IMR-90 (cell line): ENCODE data around the gene RUNDC3A. TPM values are rescaled to one million over a fixed set of nuclear protein-coding genes. Genes with fewer than 3 reads are reported as not detected.

Source experiments
- ATAC-seq: fragments of 200-7000 bp; cut with Tn5 transposase; 2 replicates; pipeline ENCODE4 v1.9.1; 2020; ENCODE audit warnings: low read depth, mild to moderate bottlenecking, moderate library complexity
- BruUV-seq: library from RNA; stranded (reverse); fragments of 400-500 nt; replicated peaks from 2 replicates; lab custom pipeline; 2021; lab: Mats Ljungman, UMichigan
- CTCF ChIA-PET: fragments of 300-600 bp; formaldehyde crosslinking; extraction: SDS; loops from one replicate; lab custom pipeline; 2021; ENCODE audit warnings: antibody characterized with exemption; lab: Yijun Ruan, JAX
- POLR2A ChIA-PET: fragments of 300-600 bp; sonication (Branson Sonifier 250); formaldehyde crosslinking; loops from one replicate; lab custom pipeline; 2022; ENCODE audit warnings: antibody characterized with exemption; ENCODE audit not compliant: unreplicated experiment; lab: Charles Lee
- DNase-seq: peaks from one replicate; pipeline ENCODE4 v3.0.0; 2013
- H2AFZ ChIP-seq: replicated peaks from 2 replicates; pipeline ENCODE3; 2013; ENCODE audit warnings: low read length, mild to moderate bottlenecking; ENCODE audit not compliant: poor library complexity
- H2AK5ac ChIP-seq: 2 replicates; pipeline ENCODE4 v1.6.1; 2013; ENCODE audit warnings: low read depth, low read length, inconsistent platforms
- H2AK9ac ChIP-seq: replicated peaks from 2 replicates; pipeline ENCODE3; 2013; ENCODE audit warnings: mild to moderate bottlenecking, low read depth, low read length, moderate library complexity; ENCODE audit not compliant: poor library complexity
- H2BK120ac ChIP-seq: 2 replicates; pipeline ENCODE4 v1.6.1; 2013; ENCODE audit warnings: low read depth, low read length, inconsistent platforms
- H2BK15ac ChIP-seq: 3 replicates; pipeline ENCODE4 v1.6.1; 2013; ENCODE audit warnings: low read depth, low read length, inconsistent platforms
- H2BK20ac ChIP-seq: 2 replicates; pipeline ENCODE4 v1.6.1; 2013; ENCODE audit warnings: low read depth, mild to moderate bottlenecking, inconsistent platforms, low read length, moderate library complexity
- H2BK5ac ChIP-seq: 2 replicates; pipeline ENCODE4 v1.6.1; 2013; ENCODE audit warnings: mild to moderate bottlenecking, low read depth, low read length, inconsistent platforms; ENCODE audit not compliant: poor library complexity, severe bottlenecking
- H3K14ac ChIP-seq: replicated peaks from 2 replicates; pipeline ENCODE4 v1.6.1; 2013; ENCODE audit warnings: low read depth, low read length, inconsistent platforms
- H3K18ac ChIP-seq: 2 replicates; pipeline ENCODE4 v1.6.1; 2013; ENCODE audit warnings: low read depth, low read length, control low read depth
- H3K23ac ChIP-seq: 2 replicates; pipeline ENCODE4 v1.6.1; 2013; ENCODE audit warnings: low read depth, low read length, inconsistent platforms
- H3K27ac ChIP-seq: 2 replicates; pipeline ENCODE4 v1.5.1; 2013; ENCODE audit warnings: mild to moderate bottlenecking, control low read depth, low read length; ENCODE audit not compliant: insufficient read depth
- H3K27me3 ChIP-seq: 2 replicates; pipeline ENCODE4 v1.6.1; 2013; ENCODE audit warnings: low read length; ENCODE audit not compliant: control insufficient read depth, insufficient read depth
- H3K36me3 ChIP-seq: 2 replicates; pipeline ENCODE4 v1.6.1; 2013; ENCODE audit warnings: low read length, mixed read lengths; ENCODE audit not compliant: control insufficient read depth, insufficient read depth
- H3K4ac ChIP-seq: 2 replicates; pipeline ENCODE4 v1.6.1; 2013; ENCODE audit warnings: low read depth, low read length, inconsistent platforms
- H3K4me1 ChIP-seq: 2 replicates; pipeline ENCODE4 v1.6.1; 2013; ENCODE audit warnings: low read length, mixed read lengths; ENCODE audit not compliant: control insufficient read depth, insufficient read depth
- H3K4me2 ChIP-seq: 2 replicates; pipeline ENCODE4 v1.6.1; 2013; ENCODE audit warnings: low read depth, mild to moderate bottlenecking, control low read depth, low read length, moderate library complexity
- H3K4me3 ChIP-seq: 2 replicates; pipeline ENCODE4 v1.5.1; 2013; ENCODE audit warnings: low read depth, mild to moderate bottlenecking, control low read depth, low read length, moderate library complexity; ENCODE audit not compliant: insufficient read depth
- H3K56ac ChIP-seq: 2 replicates; pipeline ENCODE4 v1.6.1; 2013; ENCODE audit warnings: low read length, inconsistent platforms; ENCODE audit not compliant: insufficient read depth; ENCODE audit errors: extremely low read depth
- H3K79me1 ChIP-seq, 2 experiments: 2 replicates each; pipeline ENCODE4 v1.6.1; 2013; ENCODE audit warnings: low read length in 2 of 2, inconsistent platforms in 1 of 2, low read depth in 1 of 2
- H3K9ac ChIP-seq: 2 replicates; pipeline ENCODE4 v1.6.1; 2013; ENCODE audit warnings: low read depth, low read length, control low read depth
- H3K9me1 ChIP-seq: 2 replicates; pipeline ENCODE4 v1.6.1; 2013; ENCODE audit warnings: low read length, inconsistent platforms; ENCODE audit not compliant: insufficient read depth
- H3K9me3 ChIP-seq: 2 replicates; pipeline ENCODE4 v1.6.1; 2013; ENCODE audit warnings: low read length; ENCODE audit not compliant: control insufficient read depth, insufficient read depth
- H4K20me1 ChIP-seq: 2 replicates; pipeline ENCODE4 v1.6.1; 2013; ENCODE audit warnings: low read length, inconsistent platforms; ENCODE audit not compliant: insufficient read depth
- H4K5ac ChIP-seq: 2 replicates; pipeline ENCODE4 v1.6.1; 2013; ENCODE audit warnings: mild to moderate bottlenecking, low read depth, low read length, control low read depth
- H4K8ac ChIP-seq, 2 experiments: 2 replicates each; pipeline ENCODE4 v1.6.1; 2013; ENCODE audit warnings: low read depth in 2 of 2, low read length in 2 of 2, control low read depth in 1 of 2, inconsistent platforms in 1 of 2
- H4K91ac ChIP-seq: 2 replicates; pipeline ENCODE4 v1.6.1; 2013; ENCODE audit warnings: low read depth, low read length, inconsistent platforms; ENCODE audit not compliant: insufficient read depth
- BHLHE40 ChIP-seq: fragments of 150-350 bp; IDR thresholded peaks from 2 replicates; pipeline ENCODE4 v1.6.1; 2016; ENCODE audit warnings: mild to moderate bottlenecking, low read depth, low read length
- CEBPB ChIP-seq: IDR thresholded peaks from 2 replicates; pipeline ENCODE4 v1.6.1; 2012; ENCODE audit warnings: low read depth, low read length, improper control_type of control experiment
- CHD1 ChIP-seq: IDR thresholded peaks from 2 replicates; pipeline ENCODE4 v1.6.1; 2012; ENCODE audit warnings: low read depth, low read length, improper control_type of control experiment
- CTCF ChIP-seq: conservative IDR thresholded peaks from 2 replicates; pipeline ENCODE4 v1.5.1; 2012; ENCODE audit warnings: mild to moderate bottlenecking, low read depth, low read length, improper control_type of control experiment
- ELK1 ChIP-seq: fragments of 150-350 bp; IDR thresholded peaks from 2 replicates; pipeline ENCODE4 v1.6.1; 2016; ENCODE audit warnings: low read depth, mild to moderate bottlenecking, low read length, moderate library complexity, borderline replicate concordance
- FOS ChIP-seq: fragments of 150-350 bp; IDR thresholded peaks from 2 replicates; pipeline ENCODE4 v1.6.1; 2016; ENCODE audit warnings: low read depth, low read length
- MAFK ChIP-seq: IDR thresholded peaks from 2 replicates; pipeline ENCODE4 v1.6.1; 2012; ENCODE audit warnings: low read depth, low read length, improper control_type of control experiment
- MAZ ChIP-seq: IDR thresholded peaks from 2 replicates; pipeline ENCODE4 v1.6.1; 2012; ENCODE audit warnings: low read depth, mild to moderate bottlenecking, low read length, improper control_type of control experiment, moderate library complexity, borderline replicate concordance
- MXI1 ChIP-seq: IDR thresholded peaks from 2 replicates; pipeline ENCODE4 v1.6.1; 2012; ENCODE audit warnings: low read depth, mild to moderate bottlenecking, low read length, moderate library complexity, borderline replicate concordance
- NFE2L2 ChIP-seq: fragments of 150-350 bp; IDR thresholded peaks from 2 replicates; pipeline ENCODE4 v1.6.1; 2016; ENCODE audit warnings: low read depth, mild to moderate bottlenecking, low read length
- POLR2A ChIP-seq: IDR thresholded peaks from 2 replicates; pipeline ENCODE4 v1.6.1; 2012; ENCODE audit warnings: mild to moderate bottlenecking, low read depth, low read length
- RAD21 ChIP-seq: IDR thresholded peaks from 2 replicates; pipeline ENCODE4 v1.6.1; 2012; ENCODE audit warnings: low read length, improper control_type of control experiment
- RCOR1 ChIP-seq: IDR thresholded peaks from 2 replicates; pipeline ENCODE4 v1.6.1; 2012; ENCODE audit warnings: mild to moderate bottlenecking, low read length, improper control_type of control experiment; ENCODE audit not compliant: insufficient replicate concordance
- RFX5 ChIP-seq: IDR thresholded peaks from 2 replicates; pipeline ENCODE4 v1.8.0; 2012; ENCODE audit warnings: low read depth, mild to moderate bottlenecking, low read length, moderate library complexity
- USF2 ChIP-seq: fragments of 150-350 bp; IDR thresholded peaks from 2 replicates; pipeline ENCODE4 v1.6.1; 2017; ENCODE audit warnings: mild to moderate bottlenecking, antibody characterized with exemption, low read length, low read depth
- WGBS, 2 experiments: methylation state at CpG; one replicate each; pipeline versions ENCODE4 v1.1.5 to v1.1.7; 2013; ENCODE audit warnings: missing lambda C conversion rate in 2 of 2; ENCODE audit not compliant: insufficient read length in 1 of 2; ENCODE audit errors: extremely low coverage in 2 of 2; 5-methylcytosine and 5-hydroxymethylcytosine counted together
- dilution Hi-C: fragments of 300-500 bp; cut with HindIII; formaldehyde crosslinking; loops from one replicate; pipeline ENCODE4 v1.14.3; 2018; ENCODE audit warnings: low sequenced_read_pairs; ENCODE audit not compliant: unreplicated experiment
- in situ Hi-C: fragments of 300-500 bp; cut with MboI; formaldehyde crosslinking; loops from 3 replicates; pipeline ENCODE4 v1.14.3; 2019; ENCODE audit warnings: low sequenced_read_pairs, inconsistent platforms, mixed read lengths
- intact Hi-C: fragments of 100-400 bp; cut with micrococcal nuclease; formaldehyde crosslinking; loops from 2 replicates; pipeline ENCODE4 v1.10.0; 2022
- polyA plus RNA-seq, 3 experiments: library from polyadenylated mRNA; depleted of rRNA; stranded (reverse); fragments of >200 nt; gene quantifications; 2 replicates each; pipeline ENCODE4 v1.2.3, GENCODE V29; 2012; ENCODE audit warnings: low replicate concordance in 1 of 3
- total RNA-seq: library from RNA; depleted of rRNA; stranded (reverse); fragments of >200 nt; gene quantifications from 2 replicates; pipeline ENCODE4 v1.2.3, GENCODE V29; 2012

The RUNDC3A gene
- total and polyA plus RNA-seq, 2 of the 4 experiments (the other 2 are of a cell fraction), result under 0.01 to 0.34 TPM

GRCh38 chr17:44335968-44336367 lies 27.6 kb downstream of the RUNDC3A start:
- dilution Hi-C loops (no loop called here), in situ Hi-C loops (no loop called here), intact Hi-C loops (no loop called here)
- no peak overlapping the region for H4K8ac ChIP-seq
- no peak overlapping the region for H3K9ac ChIP-seq
- no peak overlapping the region for H2AFZ ChIP-seq
- no peak overlapping the region for H3K4ac ChIP-seq
- POLR2A ChIA-PET, result no interaction called here
- CTCF ChIA-PET, result no interaction called here
- no peaks in the 10 kb centered on the region for H3K4me1 ChIP-seq
- no peak overlapping the region for H3K23ac ChIP-seq
- H3K27me3 ChIP-seq, result peaks cover 13% of the 10 kb centered on the region; the same call in 1 of the 2 replicates
- H3K79me1 ChIP-seq, result no peaks in the 10 kb centered on the region
- no peak overlapping the region for H3K4me3 ChIP-seq
- H3K18ac ChIP-seq, result no peak overlapping the region
- TF ChIP-seq USF2 (no peak), MXI1 (no peak), CEBPB (no peak), RFX5 (no peak), ELK1 (no peak), NFE2L2 (no peak), CHD1 (no peak), POLR2A (no peak), MAZ (no peak), FOS (no peak), CTCF (no peak), MAFK (no peak), BHLHE40 (no peak), RCOR1 (no peak), RAD21 (no peak)
- no peak overlapping the region for H2BK15ac ChIP-seq
- no peaks in the 10 kb centered on the region for H4K20me1 ChIP-seq
- no TSS peak for BruUV-seq
- H3K14ac ChIP-seq, result no peak overlapping the region
- ATAC-seq (no peak), DNase-seq (no peak)
- H2AK9ac ChIP-seq, result no peak overlapping the region
- H3K4me2 ChIP-seq, result no peak overlapping the region
- no peak overlapping the region for H2AK5ac ChIP-seq
- no peaks in the 10 kb centered on the region for H3K36me3 ChIP-seq
- H2BK120ac ChIP-seq, result no peak overlapping the region
- H3K9me3 ChIP-seq, result no peaks in the 10 kb centered on the region
- H2BK5ac ChIP-seq, result no peak overlapping the region
- H2BK20ac ChIP-seq, result no peak overlapping the region
- no peak overlapping the region for H4K91ac ChIP-seq
- no peaks in the 10 kb centered on the region for H3K9me1 ChIP-seq
- no peak overlapping the region for H4K5ac ChIP-seq
- no peak overlapping the region for H3K56ac ChIP-seq
- WGBS, 2 experiments, result no CpG with 5 or more reads among the region's 5 CpGs
- no peak overlapping the region for H3K27ac ChIP-seq
